Esophagus muscularis mucosa (tissue), 4 donors: Measurements from ENCODE around the gene PRB2. TPM values are rescaled to one million over a fixed set of nuclear protein-coding genes. Genes with fewer than 3 reads are reported as not detected.

Experiments
- DNase-seq: peaks from one replicate; pipeline ENCODE4 v3.0.0-alpha.2; 2017; ENCODE audit errors: extremely low spot score
- H3K27ac ChIP-seq, 4 donors: fragments of 200-600 bp; sonication (generic); replicated peaks in 1 of 4; 1 replicate in 3 of 4; 2 replicates in 1 of 4; pipeline ENCODE4 v1.5.1; 2016 to 2019; ENCODE audit warnings: mild to moderate bottlenecking in 1 of 4
- H3K27me3 ChIP-seq, 4 donors: fragments of 200-600 bp; sonication (generic); one replicate each; pipeline versions ENCODE4 v1.5.1 to v1.6.0; 2016 to 2019
- H3K36me3 ChIP-seq, 4 donors: fragments of 200-600 bp; sonication (generic); one replicate each; pipeline ENCODE4 v1.5.1; 2016 to 2019
- H3K4me1 ChIP-seq, 4 donors: fragments of 200-600 bp; sonication (generic); one replicate each; pipeline ENCODE4 v1.5.1; 2016 to 2019
- H3K4me3 ChIP-seq, 4 donors: fragments of 200-600 bp; sonication (generic); 1 replicate in 2 of 4; 2 replicates in 2 of 4; pipeline ENCODE4 v1.5.1; 2016 to 2019; ENCODE audit warnings: mild to moderate bottlenecking in 4 of 4, moderate library complexity in 1 of 4
- H3K9me3 ChIP-seq, 4 donors: fragments of 200-600 bp; sonication (generic); 1 replicate in 3 of 4; 2 replicates in 1 of 4; pipeline ENCODE4 v1.5.1; 2016 to 2019
- CTCF ChIP-seq, 3 experiments: fragments of 200-600 bp in 2 of 3; fragments of 450-650 bp in 1 of 3; sonication (generic) in 2 of 3; IDR thresholded peaks; one replicate each; pipeline ENCODE4 v1.5.1; 2017 to 2019; ENCODE audit warnings: antibody characterized with exemption in 3 of 3, mild to moderate bottlenecking in 2 of 3, moderate library complexity in 1 of 3
- EP300 ChIP-seq: sonication (generic); formaldehyde crosslinking; IDR thresholded peaks from one replicate; pipeline ENCODE4 v1.6.1; 2017; ENCODE audit warnings: antibody characterized with exemption
- POLR2A ChIP-seq: fragments of 450-650 bp; IDR thresholded peaks from one replicate; pipeline ENCODE4 v1.6.1; 2017; ENCODE audit warnings: antibody characterized with exemption, moderate library complexity, mild to moderate bottlenecking, low read depth
- POLR2AphosphoS5 ChIP-seq, 2 donors: sonication (generic); formaldehyde crosslinking; IDR thresholded peaks; one replicate each; pipeline ENCODE4 v1.6.1; 2017; ENCODE audit warnings: antibody characterized with exemption in 2 of 2
- WGBS: methylation state at CpG from one replicate; pipeline ENCODE4 v1.1.5; 2018; 5-methylcytosine and 5-hydroxymethylcytosine counted together
- intact Hi-C: fragments of 100-400 bp; cut with DNase I; formaldehyde crosslinking; loops from one replicate; pipeline ENCODE4 v1.15.1; 2023
- total RNA-seq, 4 donors: library from RNA; depleted of rRNA; stranded (reverse); fragments of >200 nt; gene quantifications; one replicate each; pipeline versions ENCODE4 v1.1.0 to v1.2.1, GENCODE V29; 2016

Gene PRB2
- total RNA-seq, 4 donors from 2014 or later = not detected

GRCh38 chr12:11348439-11348838 is 46.9 kb downstream of the PRB2 start:
- intact Hi-C loops = no loop called here
- H3K36me3 ChIP-seq = no peaks in the 10 kb centered on the region
- WGBS = 93% methylated on average over 9 of the region's 9 CpGs
- no peak for DNase-seq
- H3K27me3 ChIP-seq = no peaks in the 10 kb centered on the region
- H3K4me3 ChIP-seq = no peak overlapping the region
- TF ChIP-seq CTCF (IDR thresholded peaks at IDR 0.05) (no peak), POLR2A (no peak), POLR2AphosphoS5 (IDR thresholded peaks at IDR 0.05) (no peak), EP300 (no peak)
- peaks cover 0 to 11% (median 0%) of the 10 kb centered on the region in 4 donors for H3K9me3 ChIP-seq
- H3K27ac ChIP-seq = no peak overlapping the region
- no peaks in the 10 kb centered on the region for H3K4me1 ChIP-seq

GRCh38 chr12:11347810-11348209 is 47.6 kb downstream of the PRB2 start:
- Histone ChIP-seq H3K27me3 (no peaks in the 10 kb centered on the region), H3K9me3 (peaks cover 0 to 11% (median 0%) of the 10 kb centered on the region in 4 donors), H3K4me1 (no peaks in the 10 kb centered on the region), H3K36me3 (no peaks in the 10 kb centered on the region), H3K4me3 (no peak overlapping the region), H3K27ac (no peak overlapping the region)
- peak in 1 of 3 experiments; percentile 7 for TF ChIP-seq CTCF (IDR thresholded peaks at IDR 0.05)
- no peak for TF ChIP-seq POLR2A
- intact Hi-C loops = no loop called here
- no peak for DNase-seq
- 79% methylated on average over 6 of the region's 6 CpGs for WGBS

GRCh38 chr12:11344500-11344899 is 50.9 kb downstream of the PRB2 start:
- Histone ChIP-seq H3K27me3 (no peaks in the 10 kb centered on the region), H3K4me3 (no peak overlapping the region), H3K27ac (no peak overlapping the region), H3K9me3 (peaks cover 0 to 11% (median 0%) of the 10 kb centered on the region in 4 donors), H3K4me1 (no peaks in the 10 kb centered on the region), H3K36me3 (no peaks in the 10 kb centered on the region)
- 77% methylated on average over 2 of the region's 2 CpGs for WGBS
- DNase-seq = no peak
- intact Hi-C loops = no loop called here
- TF ChIP-seq POLR2AphosphoS5 (IDR thresholded peaks at IDR 0.05) = no peak
- TF ChIP-seq EP300 = no peak
- TF ChIP-seq CTCF (IDR thresholded peaks at IDR 0.05) = no peak
- TF ChIP-seq POLR2A = no peak

Other genes with a start within 250 kb of the PRB2 start
- gene SMIM10L1, start 224.4 kb downstream of the PRB2 start, total RNA-seq = 10 to 100 TPM; 12.3 to 19.1 (median 13.5) TPM
- gene TAS2R42, start 208.6 kb downstream of the PRB2 start, total RNA-seq = not detected
- gene PRB3, start 125.9 kb downstream of the PRB2 start, total RNA-seq = not detected
- not detected for gene PRB4, start 85.1 kb downstream of the PRB2 start, total RNA-seq